GM23338 (cell line): ENCODE data around the gene MTREX. TPM values are rescaled to one million over a fixed set of nuclear protein-coding genes. Genes with fewer than 3 reads are reported as not detected.

ENCODE experiments used
- ATAC-seq: fragments of 200-7000 bp; cut with Tn5 transposase; 3 replicates; pipeline ENCODE4 v1.9.1; 2020
- DNase-seq: peaks from one replicate; pipeline ENCODE4 v3.0.0-alpha.2; 2015; ENCODE audit warnings: low spot score
- H2AFZ ChIP-seq: fragments of 200-600 bp; sonication (generic); 2 replicates; pipeline ENCODE4 v1.8.0; 2016; ENCODE audit warnings: antibody characterized with exemption, mild to moderate bottlenecking, moderate library complexity
- H3F3A ChIP-seq: fragments of 200-600 bp; sonication (generic); replicated peaks from 2 replicates; pipeline ENCODE4 v1.8.0; 2017; ENCODE audit warnings: antibody characterized with exemption, mixed run types, low read depth
- H3K27ac ChIP-seq: fragments of 200-600 bp; sonication (generic); 2 replicates; pipeline ENCODE4 v1.6.1; 2016; ENCODE audit warnings: low read depth
- H3K27me3 ChIP-seq: fragments of 200-600 bp; sonication (generic); 2 replicates; pipeline ENCODE4 v1.8.0; 2016; ENCODE audit warnings: mild to moderate bottlenecking, mixed run types, moderate library complexity; ENCODE audit not compliant: insufficient read depth
- H3K36me3 ChIP-seq: fragments of 200-600 bp; sonication (generic); 2 replicates; pipeline ENCODE4 v1.8.0; 2016; ENCODE audit warnings: mild to moderate bottlenecking; ENCODE audit not compliant: insufficient read depth
- H3K4me1 ChIP-seq: fragments of 200-600 bp; sonication (generic); 2 replicates; pipeline ENCODE4 v1.8.0; 2016; ENCODE audit warnings: mild to moderate bottlenecking, moderate library complexity; ENCODE audit not compliant: insufficient read depth
- H3K4me2 ChIP-seq: fragments of 200-600 bp; sonication (generic); 2 replicates; pipeline ENCODE4 v1.7.1; 2017; ENCODE audit warnings: mixed run types
- H3K4me3 ChIP-seq: fragments of 200-600 bp; sonication (generic); 2 replicates; pipeline ENCODE4 v1.6.1; 2016; ENCODE audit warnings: mixed run types
- H3K79me2 ChIP-seq: fragments of 200-600 bp; sonication (generic); replicated peaks from 2 replicates; pipeline ENCODE4 v1.8.0; 2017; ENCODE audit warnings: mild to moderate bottlenecking; ENCODE audit not compliant: insufficient read depth
- H3K9me2 ChIP-seq: fragments of 200-600 bp; sonication (generic); 2 replicates; pipeline ENCODE4 v1.8.0; 2017; ENCODE audit not compliant: insufficient read depth
- H4K20me1 ChIP-seq: fragments of 200-600 bp; sonication (generic); replicated peaks from 2 replicates; pipeline ENCODE4 v1.8.0; 2017; ENCODE audit warnings: mild to moderate bottlenecking; ENCODE audit not compliant: insufficient read depth
- H3K27ac Mint-ChIP-seq: 2 replicates; pipeline ENCODE4 v1.8.0; 2020; ENCODE audit warnings: inconsistent platforms, mild to moderate bottlenecking, moderate library complexity, mixed read lengths
- H3K27me3 Mint-ChIP-seq: 3 replicates; pipeline ENCODE4 v1.8.0; 2022; ENCODE audit warnings: low read depth, mild to moderate bottlenecking, moderate library complexity, mixed read lengths, inconsistent platforms; ENCODE audit not compliant: insufficient read depth, poor library complexity
- H3K36me3 Mint-ChIP-seq: 3 replicates; pipeline ENCODE4 v1.8.0; 2021; ENCODE audit warnings: low read depth, mild to moderate bottlenecking, inconsistent platforms, moderate library complexity, mixed read lengths
- H3K4me1 Mint-ChIP-seq: 3 replicates; pipeline ENCODE4 v1.8.0; 2020; ENCODE audit warnings: mild to moderate bottlenecking, inconsistent platforms, mixed read lengths
- H3K4me3 Mint-ChIP-seq: 3 replicates; pipeline ENCODE4 v1.8.0; 2021; ENCODE audit warnings: moderate library complexity, mild to moderate bottlenecking, inconsistent platforms, mixed read lengths
- H3K9me3 Mint-ChIP-seq: 3 replicates; pipeline ENCODE4 v1.8.0; 2020; ENCODE audit warnings: moderate library complexity, mild to moderate bottlenecking, inconsistent platforms, mixed read lengths
- CREB1 ChIP-seq: fragments of 250-450 bp; sonication (Bioruptor Pico); IDR thresholded peaks from 2 replicates; pipeline ENCODE4 v1.5.0; 2020; ENCODE audit warnings: low read depth, mild to moderate bottlenecking, moderate library complexity
- EZH2phosphoT487 ChIP-seq: fragments of 200-600 bp; sonication (generic); IDR thresholded peaks from one replicate; pipeline ENCODE4 v1.8.1; 2018; ENCODE audit warnings: antibody characterized with exemption; ENCODE audit not compliant: unreplicated experiment
- JUNB ChIP-seq: IDR thresholded peaks from one replicate; pipeline ENCODE4 v1.6.1; 2016; ENCODE audit warnings: antibody characterized with exemption; ENCODE audit not compliant: unreplicated experiment
- NANOG ChIP-seq: IDR thresholded peaks from 2 replicates; pipeline ENCODE4 v1.6.1; 2016; ENCODE audit warnings: antibody characterized with exemption, borderline replicate concordance
- POLR2AphosphoS5 ChIP-seq: IDR thresholded peaks from 2 replicates; pipeline ENCODE4 v1.6.1; 2016; ENCODE audit warnings: antibody characterized with exemption, low read depth
- STAT1 ChIP-seq: IDR thresholded peaks from one replicate; pipeline ENCODE4 v1.6.1; 2016; ENCODE audit warnings: antibody characterized with exemption; ENCODE audit not compliant: unreplicated experiment
- ZNF114 ChIP-seq: fragments of 250-450 bp; sonication (Bioruptor Pico); IDR thresholded peaks from 2 replicates; pipeline ENCODE4 v1.5.0; 2020; ENCODE audit warnings: mild to moderate bottlenecking, moderate library complexity
- ZNF331 ChIP-seq: fragments of 250-450 bp; sonication (Bioruptor Pico); IDR thresholded peaks from 2 replicates; pipeline ENCODE4 v1.5.0; 2020; ENCODE audit warnings: low read depth, mild to moderate bottlenecking, moderate library complexity
- polyA plus RNA-seq: library from polyadenylated mRNA; unstranded; fragments of >200 nt; fragmentation: Nextera tagmentation; extraction: Ambion mirVana; gene quantifications from 2 replicates; pipeline ENCODE4 v1.2.1, GENCODE V29; 2016
- total RNA-seq: library from RNA; depleted of rRNA; stranded (reverse); fragments of >200 nt; shearing (Covaris generic); gene quantifications from 2 replicates; pipeline ENCODE4 v1.2.3, GENCODE V29; 2014
- TF ChIP-seq, protein P1 (sequence below): IDR thresholded peaks from 2 replicates; pipeline ENCODE4 v1.6.1; 2016; ENCODE audit warnings: antibody characterized with exemption
- TF ChIP-seq, protein P2 (sequence below): IDR thresholded peaks from one replicate; pipeline ENCODE4 v1.6.1; 2018; ENCODE audit warnings: antibody characterized with exemption; ENCODE audit not compliant: unreplicated experiment
- TF ChIP-seq, protein P3 (sequence below), 2 experiments: fragments of 200-600 bp in 1 of 2; sonication (generic) in 1 of 2; conservative IDR thresholded peaks; 2 replicates each; pipeline versions ENCODE4 v1.5.1 to v1.6.1; 2016 to 2017; ENCODE audit warnings: antibody characterized with exemption in 2 of 2, low read depth in 2 of 2, mild to moderate bottlenecking in 2 of 2, moderate library complexity in 1 of 2

The MTREX gene
- total and polyA plus RNA-seq, 2 experiments from 2014 or later: 47.5 to 94.9 TPM

DNA sequence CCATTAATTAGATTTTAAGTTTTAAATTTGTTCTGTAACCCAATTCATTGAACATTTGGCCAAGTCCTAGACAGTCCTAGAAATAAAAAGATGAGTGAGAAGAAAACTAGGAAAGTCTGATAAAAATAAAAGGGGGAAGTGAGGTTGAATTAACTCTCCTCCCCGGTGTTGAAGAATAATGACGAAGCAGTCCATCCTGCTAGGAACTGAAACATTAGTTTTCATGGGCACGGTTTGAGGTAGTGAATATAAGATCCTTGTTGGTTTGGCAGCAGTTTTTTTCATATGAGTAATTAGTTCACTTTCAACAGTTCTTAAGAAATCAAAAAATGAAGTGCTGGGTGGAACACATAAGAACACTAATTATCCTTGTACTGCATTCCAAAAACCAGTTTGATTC, 103.1 kb downstream of the MTREX start:
- Histone ChIP-seq H3K79me2 (no peaks in the 10 kb centered on the region), H3K27me3 (no peaks in the 10 kb centered on the region), H3K27ac (no peak overlapping the region), H2AFZ (no peak overlapping the region), H3K4me3 (no peak overlapping the region), H3K36me3 (peaks cover 5% of the 10 kb centered on the region), H3K9me2 (no peaks in the 10 kb centered on the region), H3K4me2 (no peak overlapping the region), H3F3A (no peaks in the 10 kb centered on the region; the same call in 1 of the 2 replicates), H4K20me1 (no peaks in the 10 kb centered on the region), H3K4me1 (no peaks in the 10 kb centered on the region)
- Mint-ChIP-seq H3K4me1 (no peaks in the 10 kb centered on the region), H3K27me3 (no peaks in the 10 kb centered on the region), H3K27ac (no peak overlapping the region), H3K9me3 (no peaks in the 10 kb centered on the region), H3K4me3 (no peak overlapping the region), H3K36me3 (peaks cover 42% of the 10 kb centered on the region)
- TF ChIP-seq CREB1: no peak
- TF ChIP-seq POLR2AphosphoS5: no peak
- no peak for ATAC-seq
- DNase-seq: no peak

DNA sequence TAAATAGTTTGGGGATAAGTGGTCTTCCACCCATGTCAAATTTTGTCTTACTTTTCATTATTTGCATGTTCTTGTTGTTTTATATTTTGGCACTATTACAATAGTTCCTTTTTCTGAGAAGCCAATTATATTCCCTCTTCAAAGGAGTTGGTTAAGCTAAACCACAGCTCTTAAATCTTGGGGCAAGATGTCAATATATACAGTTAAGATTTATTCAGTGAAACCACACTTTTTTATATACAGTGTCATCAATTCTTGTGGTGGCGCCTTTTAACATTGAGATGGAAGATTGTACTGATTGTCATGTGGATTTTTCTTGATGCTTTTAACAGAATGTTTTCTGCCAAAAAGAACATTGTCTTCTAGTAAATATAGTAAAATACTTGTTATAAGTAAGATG, 104.1 kb downstream of the MTREX start:
- no peaks in the 10 kb centered on the region for H3K9me2 ChIP-seq
- no peaks in the 10 kb centered on the region for H3K27me3 ChIP-seq
- H3K4me3 ChIP-seq: no peak overlapping the region
- no peaks in the 10 kb centered on the region for H3K4me1 ChIP-seq
- H3K27ac ChIP-seq: no peak overlapping the region
- no peaks in the 10 kb centered on the region; the same call in 1 of the 2 replicates for H3F3A ChIP-seq
- Mint-ChIP-seq H3K4me1 (no peaks in the 10 kb centered on the region), H3K27ac (no peak overlapping the region), H3K27me3 (no peaks in the 10 kb centered on the region), H3K9me3 (no peaks in the 10 kb centered on the region), H3K4me3 (no peak overlapping the region), H3K36me3 (peaks cover 37% of the 10 kb centered on the region)
- H3K79me2 ChIP-seq: no peaks in the 10 kb centered on the region
- ATAC-seq (no peak), DNase-seq (no peak)
- H4K20me1 ChIP-seq: no peaks in the 10 kb centered on the region
- H3K4me2 ChIP-seq: no peak overlapping the region
- no peaks in the 10 kb centered on the region; the same call in none of the 2 replicates for H3K36me3 ChIP-seq
- no peak overlapping the region for H2AFZ ChIP-seq
- TF ChIP-seq EZH2phosphoT487 (no peak), JUNB (no peak), ZNF114 (CRISPR knock-in tag) (no peak), POLR2AphosphoS5 (no peak), ZNF331 (CRISPR knock-in tag) (no peak), STAT1 (no peak), NANOG (no peak)
- TF ChIP-seq, protein P1, sequence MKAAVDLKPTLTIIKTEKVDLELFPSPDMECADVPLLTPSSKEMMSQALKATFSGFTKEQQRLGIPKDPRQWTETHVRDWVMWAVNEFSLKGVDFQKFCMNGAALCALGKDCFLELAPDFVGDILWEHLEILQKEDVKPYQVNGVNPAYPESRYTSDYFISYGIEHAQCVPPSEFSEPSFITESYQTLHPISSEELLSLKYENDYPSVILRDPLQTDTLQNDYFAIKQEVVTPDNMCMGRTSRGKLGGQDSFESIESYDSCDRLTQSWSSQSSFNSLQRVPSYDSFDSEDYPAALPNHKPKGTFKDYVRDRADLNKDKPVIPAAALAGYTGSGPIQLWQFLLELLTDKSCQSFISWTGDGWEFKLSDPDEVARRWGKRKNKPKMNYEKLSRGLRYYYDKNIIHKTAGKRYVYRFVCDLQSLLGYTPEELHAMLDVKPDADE: no peak
- TF ChIP-seq, protein P2, sequence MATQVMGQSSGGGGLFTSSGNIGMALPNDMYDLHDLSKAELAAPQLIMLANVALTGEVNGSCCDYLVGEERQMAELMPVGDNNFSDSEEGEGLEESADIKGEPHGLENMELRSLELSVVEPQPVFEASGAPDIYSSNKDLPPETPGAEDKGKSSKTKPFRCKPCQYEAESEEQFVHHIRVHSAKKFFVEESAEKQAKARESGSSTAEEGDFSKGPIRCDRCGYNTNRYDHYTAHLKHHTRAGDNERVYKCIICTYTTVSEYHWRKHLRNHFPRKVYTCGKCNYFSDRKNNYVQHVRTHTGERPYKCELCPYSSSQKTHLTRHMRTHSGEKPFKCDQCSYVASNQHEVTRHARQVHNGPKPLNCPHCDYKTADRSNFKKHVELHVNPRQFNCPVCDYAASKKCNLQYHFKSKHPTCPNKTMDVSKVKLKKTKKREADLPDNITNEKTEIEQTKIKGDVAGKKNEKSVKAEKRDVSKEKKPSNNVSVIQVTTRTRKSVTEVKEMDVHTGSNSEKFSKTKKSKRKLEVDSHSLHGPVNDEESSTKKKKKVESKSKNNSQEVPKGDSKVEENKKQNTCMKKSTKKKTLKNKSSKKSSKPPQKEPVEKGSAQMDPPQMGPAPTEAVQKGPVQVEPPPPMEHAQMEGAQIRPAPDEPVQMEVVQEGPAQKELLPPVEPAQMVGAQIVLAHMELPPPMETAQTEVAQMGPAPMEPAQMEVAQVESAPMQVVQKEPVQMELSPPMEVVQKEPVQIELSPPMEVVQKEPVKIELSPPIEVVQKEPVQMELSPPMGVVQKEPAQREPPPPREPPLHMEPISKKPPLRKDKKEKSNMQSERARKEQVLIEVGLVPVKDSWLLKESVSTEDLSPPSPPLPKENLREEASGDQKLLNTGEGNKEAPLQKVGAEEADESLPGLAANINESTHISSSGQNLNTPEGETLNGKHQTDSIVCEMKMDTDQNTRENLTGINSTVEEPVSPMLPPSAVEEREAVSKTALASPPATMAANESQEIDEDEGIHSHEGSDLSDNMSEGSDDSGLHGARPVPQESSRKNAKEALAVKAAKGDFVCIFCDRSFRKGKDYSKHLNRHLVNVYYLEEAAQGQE: no peak
- TF ChIP-seq, protein P3, sequence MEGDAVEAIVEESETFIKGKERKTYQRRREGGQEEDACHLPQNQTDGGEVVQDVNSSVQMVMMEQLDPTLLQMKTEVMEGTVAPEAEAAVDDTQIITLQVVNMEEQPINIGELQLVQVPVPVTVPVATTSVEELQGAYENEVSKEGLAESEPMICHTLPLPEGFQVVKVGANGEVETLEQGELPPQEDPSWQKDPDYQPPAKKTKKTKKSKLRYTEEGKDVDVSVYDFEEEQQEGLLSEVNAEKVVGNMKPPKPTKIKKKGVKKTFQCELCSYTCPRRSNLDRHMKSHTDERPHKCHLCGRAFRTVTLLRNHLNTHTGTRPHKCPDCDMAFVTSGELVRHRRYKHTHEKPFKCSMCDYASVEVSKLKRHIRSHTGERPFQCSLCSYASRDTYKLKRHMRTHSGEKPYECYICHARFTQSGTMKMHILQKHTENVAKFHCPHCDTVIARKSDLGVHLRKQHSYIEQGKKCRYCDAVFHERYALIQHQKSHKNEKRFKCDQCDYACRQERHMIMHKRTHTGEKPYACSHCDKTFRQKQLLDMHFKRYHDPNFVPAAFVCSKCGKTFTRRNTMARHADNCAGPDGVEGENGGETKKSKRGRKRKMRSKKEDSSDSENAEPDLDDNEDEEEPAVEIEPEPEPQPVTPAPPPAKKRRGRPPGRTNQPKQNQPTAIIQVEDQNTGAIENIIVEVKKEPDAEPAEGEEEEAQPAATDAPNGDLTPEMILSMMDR (conservative IDR thresholded peaks at IDR 0.05; ENCODE audit: low read depth in 2 of 2): no peak
